ENCODE results near the gene PCGF5.

PCGF5 gene

DNA sequence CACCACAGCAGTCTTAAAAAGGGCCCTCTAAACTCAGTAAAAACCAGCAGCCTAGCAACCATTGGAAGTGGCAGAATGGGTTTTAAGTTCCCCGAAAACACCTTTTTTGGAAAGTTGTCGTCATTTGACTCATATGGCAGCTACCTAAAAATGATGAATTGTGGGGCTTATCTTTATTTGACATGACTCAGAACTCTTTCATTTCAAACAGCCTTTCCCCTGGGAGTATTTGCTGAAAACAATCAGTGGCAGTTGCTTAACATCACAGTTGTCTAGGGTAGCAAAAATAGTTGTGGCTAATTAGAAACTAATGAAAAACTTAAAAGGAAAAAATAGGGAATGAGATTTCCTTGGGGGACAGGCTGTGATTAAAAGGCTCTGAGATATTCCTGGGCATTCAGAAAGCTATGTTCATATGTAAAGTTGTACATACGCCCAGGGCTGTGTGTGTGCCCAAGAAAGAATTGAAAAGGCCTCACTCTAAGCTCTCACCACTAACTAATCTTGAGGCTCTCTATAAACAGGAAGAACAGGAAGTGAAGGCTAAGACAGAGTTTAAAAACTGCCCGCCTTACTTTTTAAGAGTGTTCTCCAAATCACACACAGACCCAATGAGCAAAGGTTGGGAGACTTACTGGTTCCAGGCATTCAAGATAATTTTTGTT is 108.0 kb downstream of the PCGF5 start:
- no peak for DNase-seq (ENCODE audit: low spot score)
